HFFc6 (cell line): ENCODE measurements around the gene THBD. TPM values are rescaled to one million over a fixed set of nuclear protein-coding genes. Genes with fewer than 3 reads are reported as not detected.

ENCODE experiments used
- DNase-seq: peaks from one replicate; pipeline ENCODE4 v3.0.0-alpha.2; 2018
- H3K27ac Mint-ChIP-seq: 2 replicates; pipeline ENCODE4 v1.8.0; 2020; ENCODE audit warnings: mild to moderate bottlenecking, mixed read lengths
- H3K27me3 Mint-ChIP-seq: 2 replicates; pipeline ENCODE4 v1.8.0; 2021; ENCODE audit warnings: mild to moderate bottlenecking, moderate library complexity, mixed read lengths; ENCODE audit not compliant: insufficient read depth
- H3K36me3 Mint-ChIP-seq: 2 replicates; pipeline ENCODE4 v1.8.0; 2021; ENCODE audit warnings: low read depth, mixed read lengths
- H3K4me1 Mint-ChIP-seq: 2 replicates; pipeline ENCODE4 v1.8.0; 2020; ENCODE audit warnings: low read depth, mixed read lengths
- H3K4me3 Mint-ChIP-seq: 2 replicates; pipeline ENCODE4 v1.8.0; 2020; ENCODE audit warnings: mild to moderate bottlenecking, moderate library complexity, mixed read lengths
- H3K9me3 Mint-ChIP-seq: 2 replicates; pipeline ENCODE4 v1.8.0; 2020; ENCODE audit warnings: mild to moderate bottlenecking, mixed read lengths
- total RNA-seq, 6 experiments: library from RNA; stranded (reverse); fragmentation: NEBNext Ultra II Directional; extraction: Animal tissue kit (Norgen Biotek cat#: 25700); gene quantifications; 2 replicates in 1 of 6; 3 replicates in 5 of 6; pipeline ENCODE4 v1.2.3, GENCODE V29; 2021
- TF ChIP-seq, protein P1 (sequence below): fragments of 200-600 bp; sonication (generic); IDR thresholded peaks from 2 replicates; pipeline ENCODE4 v1.5.0; 2021; ENCODE audit warnings: antibody characterized with exemption, mild to moderate bottlenecking

THBD gene
- total RNA-seq, 6 experiments from 2014 or later = 0.05 to 0.11 (median 0.09) TPM

DNA sequence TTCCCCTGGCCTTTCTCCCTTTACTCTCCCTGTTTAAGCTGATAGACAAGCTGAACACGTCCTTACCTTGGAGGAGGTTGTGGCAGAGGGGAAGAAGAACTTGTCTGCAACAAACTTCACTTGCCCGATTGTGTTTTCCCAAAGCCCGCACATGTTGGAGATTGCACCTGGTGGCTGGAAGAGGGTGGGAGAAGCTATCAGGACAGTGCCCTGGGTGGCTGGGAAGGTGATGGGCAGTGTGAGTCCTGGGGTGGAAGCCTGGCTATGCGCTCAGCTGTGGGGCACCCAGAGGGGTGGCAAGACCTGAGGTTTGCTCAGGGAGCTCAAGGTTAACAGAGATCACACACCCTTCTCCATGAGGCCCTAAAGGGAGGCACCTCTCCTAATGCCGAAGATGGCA is 39.4 kb downstream of the THBD start:
- DNase-seq = no peak
- H3K27ac Mint-ChIP-seq = no peak overlapping the region
- no peak overlapping the region for H3K4me3 Mint-ChIP-seq
- no peaks in the 10 kb centered on the region for H3K36me3 Mint-ChIP-seq
- TF ChIP-seq, protein P1, sequence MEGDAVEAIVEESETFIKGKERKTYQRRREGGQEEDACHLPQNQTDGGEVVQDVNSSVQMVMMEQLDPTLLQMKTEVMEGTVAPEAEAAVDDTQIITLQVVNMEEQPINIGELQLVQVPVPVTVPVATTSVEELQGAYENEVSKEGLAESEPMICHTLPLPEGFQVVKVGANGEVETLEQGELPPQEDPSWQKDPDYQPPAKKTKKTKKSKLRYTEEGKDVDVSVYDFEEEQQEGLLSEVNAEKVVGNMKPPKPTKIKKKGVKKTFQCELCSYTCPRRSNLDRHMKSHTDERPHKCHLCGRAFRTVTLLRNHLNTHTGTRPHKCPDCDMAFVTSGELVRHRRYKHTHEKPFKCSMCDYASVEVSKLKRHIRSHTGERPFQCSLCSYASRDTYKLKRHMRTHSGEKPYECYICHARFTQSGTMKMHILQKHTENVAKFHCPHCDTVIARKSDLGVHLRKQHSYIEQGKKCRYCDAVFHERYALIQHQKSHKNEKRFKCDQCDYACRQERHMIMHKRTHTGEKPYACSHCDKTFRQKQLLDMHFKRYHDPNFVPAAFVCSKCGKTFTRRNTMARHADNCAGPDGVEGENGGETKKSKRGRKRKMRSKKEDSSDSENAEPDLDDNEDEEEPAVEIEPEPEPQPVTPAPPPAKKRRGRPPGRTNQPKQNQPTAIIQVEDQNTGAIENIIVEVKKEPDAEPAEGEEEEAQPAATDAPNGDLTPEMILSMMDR = no peak
- H3K4me1 Mint-ChIP-seq = no peaks in the 10 kb centered on the region
- H3K27me3 Mint-ChIP-seq = peaks cover 3% of the 10 kb centered on the region; the same call in 1 of the 2 replicates
- H3K9me3 Mint-ChIP-seq = 0 out of 2 replicates have a peak, but pooled peaks cover 3% of the 10 kb centered on the region

DNA sequence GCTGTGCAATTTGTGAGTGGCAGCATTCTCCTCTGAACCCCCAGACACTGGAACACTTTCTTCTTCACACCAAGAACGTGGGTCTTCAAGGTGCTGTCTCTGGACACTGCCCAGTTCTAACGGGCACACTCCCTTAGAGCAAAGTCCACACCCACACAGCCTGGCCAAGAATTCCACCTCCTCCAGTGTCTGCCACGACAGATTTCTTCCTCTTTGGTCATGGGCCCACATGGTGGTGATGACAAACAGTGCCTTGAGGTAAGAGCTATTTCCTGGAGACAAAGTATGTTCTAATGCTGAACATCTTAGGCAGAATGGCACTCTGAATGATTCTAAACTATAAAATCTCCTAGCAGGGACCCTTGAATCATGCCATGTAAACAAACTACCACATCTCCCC is 39.8 kb downstream of the THBD start:
- TF ChIP-seq, protein P1 = no peak
- Mint-ChIP-seq H3K36me3 (no peaks in the 10 kb centered on the region), H3K4me3 (no peak overlapping the region), H3K4me1 (no peaks in the 10 kb centered on the region), H3K27me3 (peaks cover 3% of the 10 kb centered on the region; the same call in 1 of the 2 replicates), H3K9me3 (0 out of 2 replicates have a peak, but pooled peaks cover 3% of the 10 kb centered on the region), H3K27ac (no peak overlapping the region)
- DNase-seq = no peak

DNA sequence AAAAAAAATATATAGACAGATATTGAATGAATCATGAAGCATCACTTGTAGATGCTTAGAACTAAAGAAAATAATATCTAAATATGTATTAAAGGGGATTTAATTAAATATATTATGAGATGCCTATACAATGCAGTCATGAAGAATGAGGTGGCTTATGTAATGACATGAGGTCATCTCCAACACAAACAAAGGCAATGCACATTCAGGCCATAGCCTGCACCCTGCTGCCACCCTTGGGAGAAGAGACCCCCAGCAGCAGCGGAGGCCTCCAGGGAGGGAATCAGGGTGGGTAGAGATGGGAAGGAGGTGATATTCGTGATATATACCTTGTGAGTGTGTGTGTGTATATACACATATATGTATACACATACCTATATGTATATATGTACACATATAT is 40.8 kb downstream of the THBD start:
- H3K36me3 Mint-ChIP-seq = no peaks in the 10 kb centered on the region
- TF ChIP-seq, protein P1 = no peak
- 0 out of 2 replicates have a peak, but pooled peaks cover 3% of the 10 kb centered on the region for H3K9me3 Mint-ChIP-seq
- no peak for DNase-seq
- no peak overlapping the region for H3K27ac Mint-ChIP-seq
- no peak overlapping the region for H3K4me3 Mint-ChIP-seq
- peaks cover 3% of the 10 kb centered on the region; the same call in 1 of the 2 replicates for H3K27me3 Mint-ChIP-seq
- H3K4me1 Mint-ChIP-seq = no peaks in the 10 kb centered on the region

DNA sequence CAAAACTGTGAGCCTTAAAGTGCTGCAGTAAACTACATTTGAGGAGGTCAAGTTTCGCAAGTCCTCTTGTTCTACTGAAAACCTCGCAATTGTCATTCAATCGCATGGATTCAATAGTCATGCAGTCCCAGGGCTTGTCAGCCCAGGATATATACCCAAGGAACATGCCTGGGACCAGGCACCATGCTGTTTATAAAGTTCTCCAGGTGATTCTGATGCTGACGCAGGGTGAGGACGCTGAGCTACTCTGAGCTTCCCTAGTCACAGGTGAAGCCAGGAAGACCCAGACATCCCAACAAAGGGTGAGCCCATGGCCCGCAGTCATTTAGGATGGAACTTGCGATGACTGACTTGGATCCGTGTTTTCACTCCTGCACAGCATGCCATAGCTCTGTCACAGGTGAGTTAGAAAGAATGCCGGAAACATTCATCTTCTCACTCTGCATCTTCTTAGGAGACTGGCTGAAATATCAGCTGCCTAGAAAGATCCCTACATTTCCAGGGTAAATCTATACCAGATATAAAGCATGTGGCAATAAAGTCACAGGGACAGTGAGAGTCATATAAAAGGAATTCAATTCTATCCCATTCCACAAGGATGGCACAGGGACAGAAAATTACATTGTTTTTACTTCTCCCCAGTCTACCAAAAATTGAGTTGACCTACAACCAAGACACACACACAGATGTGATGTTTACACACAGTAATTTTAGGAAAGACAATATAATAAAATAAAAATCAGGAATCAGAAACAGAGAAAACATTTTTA is 41.4 kb downstream of the THBD start:
- H3K4me1 Mint-ChIP-seq = no peaks in the 10 kb centered on the region
- H3K27ac Mint-ChIP-seq = no peak overlapping the region
- DNase-seq = no peak
- H3K36me3 Mint-ChIP-seq = no peaks in the 10 kb centered on the region
- TF ChIP-seq, protein P1 = no peak
- peaks cover 3% of the 10 kb centered on the region; the same call in 1 of the 2 replicates for H3K9me3 Mint-ChIP-seq
- H3K4me3 Mint-ChIP-seq = no peak overlapping the region
- peaks cover 3% of the 10 kb centered on the region; the same call in 1 of the 2 replicates for H3K27me3 Mint-ChIP-seq

DNA sequence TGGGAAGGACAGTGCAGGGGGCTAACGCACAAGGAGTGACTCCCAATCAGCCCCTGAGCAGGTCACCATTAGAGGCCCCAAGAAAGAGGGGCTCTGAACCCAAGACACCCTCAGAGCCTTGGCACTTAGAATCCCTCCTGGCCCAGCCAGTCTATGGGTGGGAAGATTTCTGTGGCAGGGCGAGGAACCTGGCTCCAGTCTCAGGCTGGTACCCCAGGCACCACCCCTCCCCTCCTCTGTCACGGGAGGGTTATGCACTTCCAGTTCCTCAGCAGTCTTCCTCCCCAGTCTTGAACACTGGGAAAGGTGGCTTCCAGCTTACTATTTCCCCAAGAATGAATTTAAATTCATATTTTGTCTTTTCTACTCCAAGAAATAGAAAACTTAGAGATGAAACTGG is 42.0 kb downstream of the THBD start:
- H3K4me1 Mint-ChIP-seq = no peaks in the 10 kb centered on the region
- TF ChIP-seq, protein P1 = no peak
- H3K27me3 Mint-ChIP-seq = peaks cover 3% of the 10 kb centered on the region; the same call in 1 of the 2 replicates
- no peak overlapping the region for H3K27ac Mint-ChIP-seq
- H3K9me3 Mint-ChIP-seq = peaks cover 3% of the 10 kb centered on the region; the same call in 1 of the 2 replicates
- no peak overlapping the region for H3K4me3 Mint-ChIP-seq
- no peaks in the 10 kb centered on the region for H3K36me3 Mint-ChIP-seq
- DNase-seq = no peak
